HCT116 (cell line): ENCODE measurements around the gene SLC51A. TPM values are rescaled to one million over a fixed set of nuclear protein-coding genes. Genes with fewer than 3 reads are reported as not detected.

Experiments used
- ATAC-seq: fragments of 200-7000 bp; cut with Tn5 transposase; 2 replicates; pipeline ENCODE4 v1.9.1; 2020; ENCODE audit warnings: mild to moderate bottlenecking, moderate library complexity
- BruUV-seq: library from RNA; stranded (reverse); fragments of 400-500 nt; replicated peaks from 2 replicates; lab custom pipeline; 2021; lab: Mats Ljungman, UMichigan
- CTCF ChIA-PET: fragments of 300-600 bp; sonication (Branson Sonifier 250); formaldehyde crosslinking; loops from one replicate; lab custom pipeline; 2021; ENCODE audit warnings: antibody characterized with exemption; lab: Charles Lee
- POLR2A ChIA-PET: fragments of 300-600, 350-600 bp; sonication (Branson Sonifier 250); formaldehyde crosslinking; loops from one replicate; lab custom pipeline; 2021; ENCODE audit warnings: antibody characterized with exemption; lab: Charles Lee
- RAD21 ChIA-PET, 2 experiments: fragments of 300-600 bp; sonication (Branson Sonifier 250); formaldehyde crosslinking; loops; one replicate each; lab custom pipeline; 2023; ENCODE audit warnings: low total read pairs in 2 of 2; ENCODE audit not compliant: uncharacterized antibody in 2 of 2, unreplicated experiment in 2 of 2, low non-redundant PET in 1 of 2; lab: Charles Lee
- DNase-seq: peaks from one replicate; pipeline ENCODE4 v3.0.0-alpha.2; 2010; ENCODE audit warnings: low read depth, low spot score
- H2AFZ ChIP-seq: fragments of 200-600 bp; shearing (Covaris generic), sonication (generic); 2 replicates; pipeline ENCODE4 v1.6.1; 2017; ENCODE audit warnings: low read depth, mixed run types, mixed read lengths, antibody characterized with exemption, low read length; ENCODE audit not compliant: poor library complexity, severe bottlenecking
- H3K27ac ChIP-seq: 2 replicates; pipeline ENCODE4 v1.5.1; 2012; ENCODE audit warnings: low read depth, low read length
- H3K27me3 ChIP-seq: fragments of 200-600 bp; sonication (generic); 2 replicates; pipeline ENCODE4 v1.6.1; 2016; ENCODE audit warnings: mixed run types, low read length, mixed read lengths; ENCODE audit not compliant: insufficient read depth
- H3K36me3 ChIP-seq, 2 experiments: fragments of 200-500 bp in 1 of 2; fragments of 200-600 bp in 1 of 2; sonication (Bioruptor generic) in 1 of 2; sonication (generic) in 1 of 2; 2 replicates each; pipeline versions ENCODE4 v1.5.1 to v1.6.1; 2014 to 2016; ENCODE audit warnings: low read length in 2 of 2, inconsistent platforms in 1 of 2, mixed read lengths in 1 of 2, mixed run types in 1 of 2; ENCODE audit not compliant: insufficient read depth in 2 of 2, control insufficient read depth in 1 of 2
- H3K4me1 ChIP-seq, 2 experiments: fragments of 200-600 bp in 1 of 2; sonication (generic) in 1 of 2; 2 replicates each; pipeline versions ENCODE4 v1.5.1 to v1.6.1; 2012 to 2017; ENCODE audit warnings: low read length in 2 of 2, inconsistent platforms in 1 of 2, mild to moderate bottlenecking in 1 of 2, mixed read lengths in 1 of 2, mixed run types in 1 of 2, moderate library complexity in 1 of 2; ENCODE audit not compliant: insufficient read depth in 2 of 2, control insufficient read depth in 1 of 2
- H3K4me2 ChIP-seq: fragments of 200-600 bp; sonication (generic); 2 replicates; pipeline ENCODE4 v1.6.1; 2017; ENCODE audit warnings: mixed run types, low read length, mixed read lengths
- H3K4me3 ChIP-seq, 2 experiments: fragments of 200-600 bp in 1 of 2; sonication (generic) in 1 of 2; replicated peaks in 1 of 2; 2 replicates each; pipeline ENCODE4 v1.5.1; 2011 to 2016; ENCODE audit warnings: low read length in 2 of 2, control low read depth in 1 of 2, low read depth in 1 of 2, mild to moderate bottlenecking in 1 of 2, mixed read lengths in 1 of 2, mixed run types in 1 of 2
- H3K79me2 ChIP-seq: fragments of 200-600 bp; sonication (generic); 2 replicates; pipeline ENCODE4 v1.6.1; 2017; ENCODE audit warnings: mild to moderate bottlenecking, mixed run types, low read length, moderate library complexity, mixed read lengths; ENCODE audit not compliant: insufficient read depth
- H3K9ac ChIP-seq: fragments of 200-600 bp; sonication (generic); 2 replicates; pipeline ENCODE4 v1.6.1; 2016; ENCODE audit warnings: low read length, mixed read lengths
- H3K9me2 ChIP-seq: fragments of 200-600 bp; sonication (generic), shearing (Covaris generic); 2 replicates; pipeline ENCODE4 v1.6.1; 2017; ENCODE audit warnings: mixed run types, mild to moderate bottlenecking, moderate library complexity; ENCODE audit not compliant: insufficient read depth
- H3K9me3 ChIP-seq, 2 experiments: fragments of 200-500 bp in 1 of 2; fragments of 200-600 bp in 1 of 2; sonication (Bioruptor generic) in 1 of 2; sonication (generic) in 1 of 2; 2 replicates each; pipeline ENCODE4 v1.6.1; 2014 to 2017; ENCODE audit warnings: low read length in 2 of 2, mixed read lengths in 2 of 2, inconsistent platforms in 1 of 2, low read depth in 1 of 2, mild to moderate bottlenecking in 1 of 2, mixed run types in 1 of 2, moderate library complexity in 1 of 2; ENCODE audit not compliant: control insufficient read depth in 1 of 2, insufficient read depth in 1 of 2
- H4K20me1 ChIP-seq: fragments of 200-600 bp; sonication (generic), shearing (Covaris generic); 2 replicates; pipeline ENCODE4 v1.6.1; 2017; ENCODE audit warnings: mixed run types, mild to moderate bottlenecking, moderate library complexity; ENCODE audit not compliant: insufficient read depth
- CTCF ChIP-seq, 3 experiments: fragments of 200-600 bp in 1 of 3; sonication (generic) in 1 of 3; IDR thresholded peaks in 2 of 3; conservative IDR thresholded peaks in 1 of 3; 2 replicates each; pipeline ENCODE4 v1.5.1; 2012 to 2017; ENCODE audit warnings: low read depth in 2 of 3, low read length in 2 of 3, antibody characterized with exemption in 1 of 3, borderline replicate concordance in 1 of 3, control low read depth in 1 of 3, mild to moderate bottlenecking in 1 of 3, mixed read lengths in 1 of 3, mixed run types in 1 of 3, moderate library complexity in 1 of 3; ENCODE audit not compliant: insufficient read depth in 1 of 3
- EGR1 ChIP-seq: IDR thresholded peaks from 2 replicates; pipeline ENCODE4 v1.6.1; 2012; ENCODE audit warnings: low read depth
- ELF1 ChIP-seq: IDR thresholded peaks from 2 replicates; pipeline ENCODE4 v1.6.1; 2012; ENCODE audit warnings: low read depth, borderline replicate concordance
- EZH2 ChIP-seq: fragments of 200-600 bp; sonication (generic); IDR thresholded peaks from 2 replicates; pipeline ENCODE4 v1.6.1; 2017; ENCODE audit warnings: antibody characterized with exemption, mixed run types
- FOSL1 ChIP-seq: IDR thresholded peaks from 2 replicates; pipeline ENCODE4 v1.6.1; 2012; ENCODE audit warnings: low read depth
- JUND ChIP-seq: IDR thresholded peaks from 2 replicates; pipeline ENCODE4 v1.6.1; 2012
- POLR2A ChIP-seq: IDR thresholded peaks from 2 replicates; pipeline ENCODE4 v1.7.0; 2011; ENCODE audit warnings: borderline replicate concordance; ENCODE audit not compliant: insufficient read depth, insufficient read length; ENCODE audit errors: extremely low read depth
- RAD21 ChIP-seq: IDR thresholded peaks from 2 replicates; pipeline ENCODE4 v1.6.1; 2012; ENCODE audit warnings: low read depth, mild to moderate bottlenecking
- TCF7L2 ChIP-seq: IDR thresholded peaks from 2 replicates; pipeline ENCODE4 v1.7.0; 2011; ENCODE audit warnings: borderline replicate concordance, inconsistent platforms; ENCODE audit not compliant: insufficient read depth, insufficient read length; ENCODE audit errors: extremely low read depth
- ZFX ChIP-seq: fragments of 450-650 bp; IDR thresholded peaks from 2 replicates; pipeline ENCODE4 v1.6.1; 2017
- ZNF274 ChIP-seq: fragments of 200-500 bp; sonication (Bioruptor generic); IDR thresholded peaks from 2 replicates; pipeline ENCODE4 v1.6.1; 2014; ENCODE audit warnings: mild to moderate bottlenecking, low read depth, low read length, inconsistent platforms
- intact Hi-C: fragments of 100-400 bp; cut with micrococcal nuclease; formaldehyde crosslinking; loops from 2 replicates; pipeline ENCODE4 v1.10.0; 2022
- total RNA-seq: library from RNA; stranded (reverse); gene quantifications from one replicate; pipeline ENCODE4 v1.2.1, GENCODE V29; 2021; ENCODE audit not compliant: unreplicated experiment
- TF ChIP-seq, protein P1 (sequence below): IDR thresholded peaks from 2 replicates; pipeline ENCODE4 v1.6.1; 2012

SLC51A gene
- total RNA-seq, 1 experiment from 2014 or later: not detected

- no peaks in the 10 kb centered on the region for H3K9me2 ChIP-seq
- H3K9me3 ChIP-seq: no peaks in the 10 kb centered on the region
- no peak overlapping the region for H3K4me3 ChIP-seq
- H3K4me2 ChIP-seq: no peak overlapping the region
- ChIA-PET CTCF (no interaction called here), RAD21 (no interaction called here), POLR2A (no interaction called here)
- 0 out of 4 replicates have a peak, but pooled peaks cover 0 to 2% of the 10 kb centered on the region in 2 experiments for H3K36me3 ChIP-seq
- H3K79me2 ChIP-seq: no peaks in the 10 kb centered on the region
- no peak overlapping the region for H3K9ac ChIP-seq
- ATAC-seq (no peak), DNase-seq (no peak)
- no peak overlapping the region for H2AFZ ChIP-seq
- no TSS peak for BruUV-seq
- intact Hi-C loops: no loop called here
- H3K27ac ChIP-seq: no peak overlapping the region
- H3K4me1 ChIP-seq: no peaks in the 10 kb centered on the region
- no peak for TF ChIP-seq EZH2
- no peak for TF ChIP-seq RAD21
- TF ChIP-seq CTCF (IDR thresholded peaks at IDR 0.05 in 2 of 3, conservative IDR thresholded peaks at IDR 0.05 in 1 of 3; ENCODE audit: borderline replicate concordance in 1 of 3, insufficient read depth in 1 of 3, low read depth in 2 of 3, low read length in 2 of 3): no peak
- TF ChIP-seq ZNF274: no peak
- TF ChIP-seq FOSL1: no peak
- TF ChIP-seq, all 23 proteins: peak for 0
- Histone ChIP-seq H3K27me3 (no peaks in the 10 kb centered on the region), H4K20me1 (no peaks in the 10 kb centered on the region)
Observed at GRCh38 chr3:196232154-196232881, 16.0 kb downstream of the SLC51A start.

DNA sequence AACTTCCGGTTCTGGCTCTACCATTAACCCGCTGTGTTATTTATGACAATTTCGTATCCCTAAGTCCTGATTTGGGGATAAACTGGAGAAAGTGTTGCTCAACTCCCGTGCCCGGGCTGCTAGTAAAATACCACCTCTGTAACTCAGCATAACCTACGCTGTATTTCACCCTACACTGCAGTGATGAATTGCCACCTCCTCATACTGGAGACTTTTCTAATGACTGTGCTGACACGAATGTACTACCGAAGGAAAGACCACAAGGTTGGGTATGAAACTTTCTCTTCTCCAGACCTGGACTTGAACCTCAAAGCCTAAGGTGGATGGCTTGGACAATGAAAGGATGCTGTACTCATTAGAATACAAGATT, 16.5 kb downstream of the SLC51A start:
- Histone ChIP-seq H4K20me1 (no peaks in the 10 kb centered on the region), H3K9me3 (no peaks in the 10 kb centered on the region), H3K4me3 (no peak overlapping the region), H3K9me2 (no peaks in the 10 kb centered on the region), H3K4me1 (no peaks in the 10 kb centered on the region), H3K27ac (no peak overlapping the region), H3K36me3 (peaks cover 0 to 2% of the 10 kb centered on the region in 2 experiments; a peak in 1 of 4 replicates), H2AFZ (no peak overlapping the region), H3K4me2 (no peak overlapping the region), H3K9ac (no peak overlapping the region), H3K27me3 (no peaks in the 10 kb centered on the region), H3K79me2 (no peaks in the 10 kb centered on the region)
- TF ChIP-seq EZH2: no peak
- no peak for TF ChIP-seq POLR2A
- TF ChIP-seq ZFX: no peak
- TF ChIP-seq TCF7L2: no peak
- no peak for TF ChIP-seq CTCF (IDR thresholded peaks at IDR 0.05 in 2 of 3, conservative IDR thresholded peaks at IDR 0.05 in 1 of 3; ENCODE audit: borderline replicate concordance in 1 of 3, insufficient read depth in 1 of 3, low read depth in 2 of 3, low read length in 2 of 3)
- TF ChIP-seq, protein P1, sequence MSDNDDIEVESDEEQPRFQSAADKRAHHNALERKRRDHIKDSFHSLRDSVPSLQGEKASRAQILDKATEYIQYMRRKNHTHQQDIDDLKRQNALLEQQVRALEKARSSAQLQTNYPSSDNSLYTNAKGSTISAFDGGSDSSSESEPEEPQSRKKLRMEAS: no peak
- no peak for TF ChIP-seq ELF1
- TF ChIP-seq JUND: no peak
- no peak for TF ChIP-seq EGR1
- RAD21 ChIA-PET: no interaction called here
- DNase-seq (no peak), ATAC-seq (no peak)
- intact Hi-C loops: no loop called here
- POLR2A ChIA-PET: no interaction called here
- CTCF ChIA-PET: no interaction called here
- no TSS peak for BruUV-seq
